Activated naive CD4-positive, alpha-beta T cell treated with Interleukin-2 at 50 U/mL for 16 hours (primary cell): ENCODE data around the gene IFNG.
"Not testable (repeated sequence)": the region's sequence is repeated elsewhere in the genome, so short reads cannot be mapped to it uniquely, and the experiment has no call there.

Source experiments
- DNase-seq: peaks from one replicate; pipeline ENCODE4 v3.0.0-alpha.2; 2020

The IFNG gene

DNA sequence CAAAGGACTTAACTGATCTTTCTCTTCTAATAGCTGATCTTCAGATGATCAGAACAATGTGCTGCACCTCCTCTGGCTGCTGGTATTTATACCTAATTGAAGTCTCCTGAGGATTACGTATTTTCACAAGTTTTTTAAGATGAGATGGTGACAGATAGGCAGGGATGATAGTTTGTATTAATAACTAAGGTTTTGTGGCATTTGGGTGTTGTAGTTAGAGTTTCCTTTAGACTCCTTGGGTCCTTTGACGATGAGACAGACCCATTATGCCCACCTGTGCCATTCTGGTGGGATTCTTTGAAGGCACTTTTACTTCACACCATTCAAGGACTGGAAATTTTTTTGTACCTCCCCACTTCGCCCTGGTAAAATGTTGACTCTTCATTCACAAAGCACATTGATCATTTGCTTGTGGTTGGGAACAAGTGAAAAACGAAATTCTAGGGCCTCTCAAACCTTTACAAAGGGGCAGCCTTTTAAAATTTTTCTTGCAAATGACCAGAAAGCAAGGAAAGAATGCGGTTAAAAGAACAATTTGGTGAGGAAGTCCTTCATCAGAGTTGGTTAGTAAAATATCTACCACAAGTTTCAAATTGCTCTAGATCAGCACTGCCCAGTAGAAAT lies at the start of gene IFNG:
Gene IFNG, minus strand, starts transcription at position 60 of the 624 bp plus-strand sequence. CDS start 125 bp downstream, outside the sequence.
- peak; percentile 33 for DNase-seq

GRCh38 chr12:68209048-68209728 lies 49.6 kb upstream of the IFNG start:
- DNase-seq = not testable (repeated sequence)

- DNase-seq = no peak
Measured at GRCh38 chr12:68207276-68207675, 47.7 kb upstream of the IFNG start.

DNA sequence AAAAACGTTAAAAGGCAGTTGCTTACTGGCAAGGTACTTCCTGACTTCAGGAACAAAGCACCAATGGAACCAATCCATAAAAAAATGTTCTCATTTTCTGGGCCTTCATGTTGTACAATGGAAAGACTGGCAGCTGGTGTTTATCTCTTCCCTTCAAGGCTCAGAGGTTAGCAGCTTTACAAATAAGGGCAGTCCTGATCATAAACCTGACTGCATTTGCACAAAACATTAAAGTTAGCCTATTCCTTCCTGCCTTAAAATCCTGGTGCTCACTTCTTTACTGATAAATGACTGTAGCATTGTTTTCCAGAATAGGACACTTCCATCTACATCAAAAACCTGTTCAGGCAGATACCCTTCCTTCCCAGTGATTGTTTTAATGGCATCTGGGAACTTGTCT lies 46.9 kb upstream of the IFNG start:
- DNase-seq = no peak

GRCh38 chr12:68203460-68203875 lies 43.9 kb upstream of the IFNG start:
- no peak for DNase-seq

DNA sequence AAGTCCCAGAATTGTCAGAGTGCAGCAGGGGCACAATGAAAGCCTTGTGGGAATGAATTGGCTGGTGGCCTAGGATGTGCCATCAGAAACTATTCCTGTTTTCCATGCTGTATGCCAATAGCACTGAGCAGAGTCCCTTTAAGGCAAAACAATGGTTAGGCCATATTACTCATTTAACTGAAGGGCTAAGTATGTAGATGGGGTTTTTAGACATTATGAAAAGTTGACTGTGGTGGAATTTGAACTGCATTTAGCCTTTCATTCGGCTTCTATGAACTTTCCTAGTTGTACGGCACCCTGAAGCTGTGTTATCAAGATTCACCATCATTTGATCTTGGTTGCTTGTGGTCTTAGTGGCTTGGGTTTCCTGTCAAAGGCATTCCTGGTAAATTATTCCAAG lies 41.3 kb upstream of the IFNG start:
- no peak for DNase-seq

- DNase-seq = no peak
Measured at GRCh38 chr12:68199127-68199526, 39.6 kb upstream of the IFNG start.

DNA sequence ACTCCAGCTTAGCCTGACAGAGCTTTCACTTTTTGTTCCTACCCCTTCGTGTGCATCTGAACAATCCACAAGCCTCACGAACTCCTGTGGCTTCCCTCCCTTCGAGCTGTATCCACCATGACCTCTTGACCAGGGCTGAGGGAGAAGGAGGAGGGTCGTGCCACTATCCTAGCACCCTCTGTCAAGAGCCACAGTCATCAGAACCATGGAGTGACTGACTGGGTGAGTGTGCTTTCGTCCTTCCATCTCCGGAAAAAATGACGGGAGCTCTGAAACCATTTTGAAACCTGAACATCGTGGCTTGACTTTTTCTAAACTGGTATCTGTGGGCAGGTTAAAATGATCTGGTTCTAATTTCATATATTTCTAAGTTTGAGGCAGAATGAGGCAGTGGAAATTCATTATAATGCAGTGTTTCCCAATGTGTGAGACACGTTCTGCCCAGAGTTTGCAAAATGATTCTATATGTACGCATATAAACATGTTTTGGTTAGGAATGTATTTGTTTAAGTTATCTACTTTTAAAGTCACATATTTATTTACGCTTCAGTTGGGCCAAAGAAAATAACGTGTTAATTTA lies 39.1 kb upstream of the IFNG start:
- DNase-seq = peak; percentile 30

GRCh38 chr12:68190301-68190700 lies 30.8 kb upstream of the IFNG start:
- no peak for DNase-seq

- DNase-seq = peak; percentile 44
Measured at GRCh38 chr12:68189821-68190242, 30.3 kb upstream of the IFNG start.

DNA sequence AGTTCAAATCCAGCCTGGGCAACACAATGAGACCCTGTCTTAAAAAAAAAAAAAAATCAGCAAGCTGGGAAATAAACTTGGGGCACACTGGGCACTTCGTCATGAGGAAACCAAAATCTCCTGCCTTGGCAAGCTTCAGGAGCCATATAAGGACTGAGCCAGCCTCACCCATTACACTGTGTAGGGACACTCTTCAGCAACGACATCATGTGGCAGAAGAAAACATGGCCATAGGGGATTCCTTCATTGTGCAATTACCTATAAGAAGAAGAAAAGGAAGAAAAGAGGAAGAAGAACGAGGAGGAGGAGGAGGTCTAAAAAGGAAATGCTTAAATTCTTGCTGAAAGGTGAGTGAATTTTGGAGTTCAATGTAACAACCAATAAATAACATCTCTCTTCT lies 26.1 kb upstream of the IFNG start:
- DNase-seq = no peak

GRCh38 chr12:68180792-68181744 lies 21.5 kb upstream of the IFNG start:
- DNase-seq = peak; percentile 29

GRCh38 chr12:68178774-68179439 lies 19.4 kb upstream of the IFNG start:
- no peak for DNase-seq

DNA sequence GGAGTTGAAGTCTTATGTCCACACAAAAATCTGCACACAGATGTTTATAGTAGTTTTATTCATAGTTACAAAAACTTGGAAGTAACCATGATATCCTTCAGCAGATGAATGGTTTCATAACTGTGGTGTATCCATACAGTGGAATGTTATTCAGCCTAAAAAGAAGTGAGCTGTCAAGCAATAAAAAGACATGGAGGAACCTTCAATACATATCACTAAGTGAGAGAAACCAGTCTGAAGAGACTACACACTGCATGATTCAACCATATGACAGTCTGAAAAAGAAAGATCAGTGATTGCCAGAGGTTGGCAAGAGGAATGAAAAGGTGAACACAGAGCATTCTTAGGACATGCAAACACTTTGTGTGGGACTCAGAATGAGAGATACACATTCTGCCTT lies 18.6 kb upstream of the IFNG start:
- no peak for DNase-seq

GRCh38 chr12:68177562-68177961 lies 18.0 kb upstream of the IFNG start:
- no peak for DNase-seq

GRCh38 chr12:68176257-68176656 lies 16.7 kb upstream of the IFNG start:
- DNase-seq = no peak

GRCh38 chr12:68175557-68176061 lies 16.1 kb upstream of the IFNG start:
- DNase-seq = peak; percentile 59

GRCh38 chr12:68174761-68175160 lies 15.2 kb upstream of the IFNG start:
- DNase-seq = not testable (repeated sequence)

- DNase-seq = no peak
Measured at GRCh38 chr12:68173792-68174191, 14.3 kb upstream of the IFNG start.

GRCh38 chr12:68170726-68171125 lies 11.2 kb upstream of the IFNG start:
- no peak for DNase-seq

GRCh38 chr12:68169213-68169889 lies 9.8 kb upstream of the IFNG start:
- DNase-seq = no peak
